ENCODE measurements around the gene MMP24.

DNA sequence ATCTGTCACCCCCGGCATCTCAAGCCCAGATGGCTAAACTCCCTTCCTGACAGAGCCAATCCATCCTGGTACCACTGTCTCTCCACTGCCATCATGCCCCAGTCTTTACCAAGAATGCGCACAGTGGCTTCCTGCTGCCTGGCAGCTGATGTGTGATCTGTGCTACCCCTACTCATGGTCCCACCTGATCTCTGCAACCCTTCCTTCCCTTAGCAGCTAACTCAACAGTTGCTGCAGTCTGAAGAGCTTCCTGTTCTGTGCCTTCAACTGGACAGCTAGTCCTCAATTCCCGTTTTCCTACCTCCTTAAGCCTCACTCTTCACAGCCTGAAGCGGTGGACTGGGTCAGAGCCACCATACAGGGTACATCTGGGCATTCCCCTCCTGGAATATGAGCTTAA is 73.3 kb downstream of the MMP24 start:
- TF ChIP-seq POLR2AphosphoS5 (IDR thresholded peaks at IDR 0.05) (no peak), CTCF (IDR thresholded peaks at IDR 0.05) (no peak), POLR2A (IDR thresholded peaks at IDR 0.05) (no peak), EP300 (IDR thresholded peaks at IDR 0.05) (no peak)
